ENCODE measurements around the gene LMAN2. TPM values are rescaled to one million over a fixed set of nuclear protein-coding genes. Genes with fewer than 3 reads are reported as not detected.

The LMAN2 gene
- polyA plus RNA-seq, 1 donor (not counting 4 experiments of a cell fraction or from before 2014, with no cell fraction given) = 105 TPM

- H3K4me1 ChIP-seq (ENCODE audit: control insufficient read depth, extremely low read depth, insufficient read depth, low read length) = peaks cover 9% of the 10 kb centered on the region
- FAIRE-seq (no peak), DNase-seq (ENCODE audit: low read depth, low spot score) (no peak)
- H3K36me3 ChIP-seq (ENCODE audit: control insufficient read depth in 2 of 2, extremely low read depth in 1 of 2, insufficient read depth in 2 of 2, low read length in 2 of 2) = peaks cover 21 to 38% of the 10 kb centered on the region in 2 experiments
- no peaks in the 10 kb centered on the region for H4K20me1 ChIP-seq (ENCODE audit: control insufficient read depth, extremely low read depth, insufficient read depth, low read length)
- dilution Hi-C loops (cut with MboI; ENCODE audit: extremely low pct_ligation_motif_present, low sequenced_read_pairs) = no loop called here
- H3K79me2 ChIP-seq (ENCODE audit: control insufficient read depth, insufficient read depth, low read length) = no peaks in the 10 kb centered on the region
- H2AFZ ChIP-seq (ENCODE audit: control insufficient read depth, low read length) = no peak overlapping the region
- no peak overlapping the region for H3K4me2 ChIP-seq (ENCODE audit: control insufficient read depth, extremely low read depth, insufficient read depth, low read depth, low read length)
- TF ChIP-seq, protein P1, sequence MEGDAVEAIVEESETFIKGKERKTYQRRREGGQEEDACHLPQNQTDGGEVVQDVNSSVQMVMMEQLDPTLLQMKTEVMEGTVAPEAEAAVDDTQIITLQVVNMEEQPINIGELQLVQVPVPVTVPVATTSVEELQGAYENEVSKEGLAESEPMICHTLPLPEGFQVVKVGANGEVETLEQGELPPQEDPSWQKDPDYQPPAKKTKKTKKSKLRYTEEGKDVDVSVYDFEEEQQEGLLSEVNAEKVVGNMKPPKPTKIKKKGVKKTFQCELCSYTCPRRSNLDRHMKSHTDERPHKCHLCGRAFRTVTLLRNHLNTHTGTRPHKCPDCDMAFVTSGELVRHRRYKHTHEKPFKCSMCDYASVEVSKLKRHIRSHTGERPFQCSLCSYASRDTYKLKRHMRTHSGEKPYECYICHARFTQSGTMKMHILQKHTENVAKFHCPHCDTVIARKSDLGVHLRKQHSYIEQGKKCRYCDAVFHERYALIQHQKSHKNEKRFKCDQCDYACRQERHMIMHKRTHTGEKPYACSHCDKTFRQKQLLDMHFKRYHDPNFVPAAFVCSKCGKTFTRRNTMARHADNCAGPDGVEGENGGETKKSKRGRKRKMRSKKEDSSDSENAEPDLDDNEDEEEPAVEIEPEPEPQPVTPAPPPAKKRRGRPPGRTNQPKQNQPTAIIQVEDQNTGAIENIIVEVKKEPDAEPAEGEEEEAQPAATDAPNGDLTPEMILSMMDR (optimal IDR thresholded peaks at IDR 0.05 in 1 of 3, IDR thresholded peaks at IDR 0.05 in 1 of 3, conservative IDR thresholded peaks at IDR 0.05 in 1 of 3; ENCODE audit: extremely low read depth in 1 of 3, insufficient read depth in 2 of 3, low read length in 3 of 3) = no peak
- TF ChIP-seq EZH2 (IDR thresholded peaks at IDR 0.05; ENCODE audit: low read length) = no peak
- H3K9me3 ChIP-seq (ENCODE audit: control insufficient read depth, low read depth, low read length) = no peaks in the 10 kb centered on the region
- no peak overlapping the region for H3K27ac ChIP-seq (ENCODE audit: control insufficient read depth, insufficient read depth, low read length)
- H3K9me1 ChIP-seq (ENCODE audit: control insufficient read depth, extremely low read depth, insufficient read depth, low read length) = no peaks in the 10 kb centered on the region
- H3K9ac ChIP-seq (ENCODE audit: control insufficient read depth, extremely low read depth, insufficient read depth, low read length) = no peak overlapping the region
- H3K27me3 ChIP-seq (ENCODE audit: control insufficient read depth, extremely low read depth, insufficient read depth, low read length) = no peaks in the 10 kb centered on the region
- H3K4me3 ChIP-seq (ENCODE audit: control insufficient read depth in 2 of 3, extremely low read depth in 1 of 3, insufficient read depth in 2 of 3, low read depth in 1 of 3, low read length in 3 of 3) = no peak overlapping the region
Measured at GRCh38 chr5:177329883-177330282, 21.6 kb downstream of the LMAN2 start.

- dilution Hi-C loops (cut with MboI; ENCODE audit: extremely low pct_ligation_motif_present, low sequenced_read_pairs) = no loop called here
- peaks cover 9% of the 10 kb centered on the region for H3K4me1 ChIP-seq (ENCODE audit: control insufficient read depth, extremely low read depth, insufficient read depth, low read length)
- TF ChIP-seq, protein P1 (optimal IDR thresholded peaks at IDR 0.05 in 1 of 3, IDR thresholded peaks at IDR 0.05 in 1 of 3, conservative IDR thresholded peaks at IDR 0.05 in 1 of 3; ENCODE audit: extremely low read depth in 1 of 3, insufficient read depth in 2 of 3, low read length in 3 of 3) = no peak
- TF ChIP-seq EZH2 (IDR thresholded peaks at IDR 0.05; ENCODE audit: low read length) = no peak
- no peak overlapping the region for H3K4me2 ChIP-seq (ENCODE audit: control insufficient read depth, extremely low read depth, insufficient read depth, low read depth, low read length)
- DNase-seq (ENCODE audit: low read depth, low spot score) (no peak), FAIRE-seq (no peak)
- H3K27ac ChIP-seq (ENCODE audit: control insufficient read depth, insufficient read depth, low read length) = no peak overlapping the region
- no peak overlapping the region for H2AFZ ChIP-seq (ENCODE audit: control insufficient read depth, low read length)
- H4K20me1 ChIP-seq (ENCODE audit: control insufficient read depth, extremely low read depth, insufficient read depth, low read length) = no peaks in the 10 kb centered on the region
- no peaks in the 10 kb centered on the region for H3K79me2 ChIP-seq (ENCODE audit: control insufficient read depth, insufficient read depth, low read length)
- no peaks in the 10 kb centered on the region for H3K9me1 ChIP-seq (ENCODE audit: control insufficient read depth, extremely low read depth, insufficient read depth, low read length)
- H3K9ac ChIP-seq (ENCODE audit: control insufficient read depth, extremely low read depth, insufficient read depth, low read length) = no peak overlapping the region
- no peaks in the 10 kb centered on the region for H3K9me3 ChIP-seq (ENCODE audit: control insufficient read depth, low read depth, low read length)
- no peak overlapping the region for H3K4me3 ChIP-seq (ENCODE audit: control insufficient read depth in 2 of 3, extremely low read depth in 1 of 3, insufficient read depth in 2 of 3, low read depth in 1 of 3, low read length in 3 of 3)
- H3K27me3 ChIP-seq (ENCODE audit: control insufficient read depth, extremely low read depth, insufficient read depth, low read length) = no peaks in the 10 kb centered on the region
- H3K36me3 ChIP-seq (ENCODE audit: control insufficient read depth in 2 of 2, extremely low read depth in 1 of 2, insufficient read depth in 2 of 2, low read length in 2 of 2) = peaks cover 18 to 31% of the 10 kb centered on the region in 2 experiments
Measured at GRCh38 chr5:177328545-177329231, 22.8 kb downstream of the LMAN2 start.
